GM06990 (cell line): ENCODE measurements around the gene NTM.

Experiments used
- DNase-seq: peaks from one replicate; pipeline ENCODE4 v3.0.0-alpha.2; 2011; ENCODE audit not compliant: insufficient read length; ENCODE audit errors: extremely low read depth
- H3K27me3 ChIP-seq: replicated peaks from 2 replicates; pipeline ENCODE4 v1.6.0; 2011; ENCODE audit warnings: low read length; ENCODE audit not compliant: control insufficient read depth, insufficient read depth
- H3K36me3 ChIP-seq: 2 replicates; pipeline ENCODE4 v1.5.1; 2011; ENCODE audit warnings: low read length; ENCODE audit not compliant: control insufficient read depth, insufficient read depth
- H3K4me3 ChIP-seq: replicated peaks from 2 replicates; pipeline ENCODE4 v1.5.1; 2011; ENCODE audit warnings: low read depth, mild to moderate bottlenecking, control low read depth, low read length
- TF ChIP-seq, protein P1 (sequence below): IDR thresholded peaks from 2 replicates; pipeline ENCODE4 v1.5.1; 2011; ENCODE audit warnings: low read length, control low read depth, mild to moderate bottlenecking, inconsistent platforms; ENCODE audit not compliant: insufficient read depth, poor library complexity, severe bottlenecking

The NTM gene

DNA sequence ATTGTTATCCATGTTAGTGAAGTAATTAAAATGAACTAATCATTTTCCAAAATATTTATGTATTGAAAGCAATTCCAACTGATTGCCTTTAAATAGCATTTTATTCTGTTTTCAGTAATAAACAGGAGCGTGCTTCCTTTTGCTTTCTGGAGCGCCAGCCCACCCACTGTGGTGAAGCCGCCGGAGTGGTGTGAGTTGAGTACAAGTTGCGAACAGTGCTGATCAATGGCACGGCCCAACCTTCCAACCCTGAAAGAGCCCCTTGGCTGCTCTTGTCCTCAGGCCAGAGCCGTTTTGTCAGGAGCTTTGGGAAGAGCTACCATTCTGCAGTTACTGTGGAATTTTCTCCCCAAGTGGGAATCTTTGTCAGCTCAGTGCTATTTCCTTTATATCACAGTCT is 42.8 kb downstream of the NTM start:
- H3K36me3 ChIP-seq: no peaks in the 10 kb centered on the region
- H3K4me3 ChIP-seq: no peak overlapping the region
- TF ChIP-seq, protein P1, sequence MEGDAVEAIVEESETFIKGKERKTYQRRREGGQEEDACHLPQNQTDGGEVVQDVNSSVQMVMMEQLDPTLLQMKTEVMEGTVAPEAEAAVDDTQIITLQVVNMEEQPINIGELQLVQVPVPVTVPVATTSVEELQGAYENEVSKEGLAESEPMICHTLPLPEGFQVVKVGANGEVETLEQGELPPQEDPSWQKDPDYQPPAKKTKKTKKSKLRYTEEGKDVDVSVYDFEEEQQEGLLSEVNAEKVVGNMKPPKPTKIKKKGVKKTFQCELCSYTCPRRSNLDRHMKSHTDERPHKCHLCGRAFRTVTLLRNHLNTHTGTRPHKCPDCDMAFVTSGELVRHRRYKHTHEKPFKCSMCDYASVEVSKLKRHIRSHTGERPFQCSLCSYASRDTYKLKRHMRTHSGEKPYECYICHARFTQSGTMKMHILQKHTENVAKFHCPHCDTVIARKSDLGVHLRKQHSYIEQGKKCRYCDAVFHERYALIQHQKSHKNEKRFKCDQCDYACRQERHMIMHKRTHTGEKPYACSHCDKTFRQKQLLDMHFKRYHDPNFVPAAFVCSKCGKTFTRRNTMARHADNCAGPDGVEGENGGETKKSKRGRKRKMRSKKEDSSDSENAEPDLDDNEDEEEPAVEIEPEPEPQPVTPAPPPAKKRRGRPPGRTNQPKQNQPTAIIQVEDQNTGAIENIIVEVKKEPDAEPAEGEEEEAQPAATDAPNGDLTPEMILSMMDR: no peak
- no peak for DNase-seq
- no peaks in the 10 kb centered on the region; the same call in 1 of the 2 replicates for H3K27me3 ChIP-seq

DNA sequence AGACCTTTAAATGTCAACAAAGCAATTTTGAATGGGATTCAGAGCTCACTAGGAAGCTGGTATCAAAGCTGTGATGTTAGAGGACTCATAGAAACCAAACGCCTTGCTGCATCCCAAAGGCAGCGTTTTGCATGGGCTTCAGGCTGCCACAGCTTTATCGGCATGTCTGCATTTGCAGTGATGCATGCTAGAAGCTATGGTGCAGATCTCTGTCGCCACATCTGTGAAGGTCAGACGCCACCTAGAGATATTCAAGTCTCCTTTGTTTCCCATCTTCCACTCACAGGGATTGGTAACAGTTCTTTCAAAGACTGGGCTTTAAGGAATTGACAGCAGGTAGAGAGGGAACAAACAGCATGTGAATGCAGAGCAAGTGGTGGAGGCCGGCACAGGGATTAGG is 47.8 kb downstream of the NTM start:
- H3K4me3 ChIP-seq: no peak overlapping the region
- TF ChIP-seq, protein P1: no peak
- no peaks in the 10 kb centered on the region for H3K36me3 ChIP-seq
- no peaks in the 10 kb centered on the region; the same call in 1 of the 2 replicates for H3K27me3 ChIP-seq
- no peak for DNase-seq

DNA sequence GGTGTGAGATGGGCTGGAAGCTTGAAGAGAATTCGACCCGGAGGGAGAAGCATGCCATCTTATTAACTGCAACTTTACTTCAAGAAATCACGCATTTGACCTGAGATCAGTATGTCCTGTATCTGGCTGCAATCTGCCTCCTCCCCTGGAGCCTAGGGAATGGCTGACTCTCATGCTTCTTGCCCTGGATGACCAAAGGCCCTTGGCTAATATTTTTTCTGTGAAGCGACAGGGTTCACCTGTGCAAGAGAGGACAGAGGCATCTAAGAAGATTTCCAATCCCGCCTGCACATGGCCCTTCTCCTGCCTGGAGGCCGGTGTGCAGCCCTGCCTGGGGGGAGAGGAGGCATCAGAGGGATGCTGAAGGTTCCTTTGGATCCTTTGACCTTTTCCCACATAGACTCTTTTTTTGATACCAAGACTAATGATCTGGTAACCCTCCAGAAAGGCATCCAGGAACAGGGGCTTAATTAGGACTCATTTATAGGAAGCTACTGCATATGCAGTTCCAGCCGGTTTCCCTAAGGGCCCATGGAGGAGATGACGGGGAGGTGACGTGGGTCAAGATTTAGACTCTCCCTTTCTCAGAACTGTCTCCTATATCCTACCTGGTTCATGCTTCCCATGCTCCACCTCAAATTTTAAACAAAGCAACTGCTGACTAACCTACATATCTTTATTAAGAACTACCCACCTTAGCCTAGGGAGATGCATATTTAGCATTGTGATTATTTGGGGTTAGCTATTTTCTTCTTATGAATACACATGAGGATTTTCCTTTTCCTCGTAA is 50.8 kb downstream of the NTM start:
- no peak for DNase-seq
- TF ChIP-seq, protein P1: no peak
- no peaks in the 10 kb centered on the region for H3K36me3 ChIP-seq
- H3K27me3 ChIP-seq: no peaks in the 10 kb centered on the region
- H3K4me3 ChIP-seq: no peak overlapping the region

DNA sequence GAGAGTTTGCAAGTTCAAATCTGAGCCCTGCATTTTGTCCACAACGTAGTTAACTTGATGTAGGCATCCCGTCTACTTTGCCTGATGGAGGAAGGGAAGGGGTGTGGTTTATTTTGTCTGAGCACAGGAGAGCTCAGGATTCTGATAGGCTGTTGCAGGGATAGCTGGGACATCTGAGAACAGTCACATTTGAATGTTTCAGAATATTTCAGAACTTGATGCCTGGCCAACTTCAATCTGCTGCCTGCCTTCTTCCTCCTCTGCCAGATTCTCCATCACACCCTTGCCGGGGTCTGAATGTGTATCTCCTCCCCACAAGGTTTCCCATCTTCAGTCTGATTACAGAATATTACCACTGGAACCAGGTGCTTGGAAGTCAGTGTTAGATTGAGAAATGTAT is 51.6 kb downstream of the NTM start:
- TF ChIP-seq, protein P1: no peak
- H3K27me3 ChIP-seq: no peaks in the 10 kb centered on the region
- DNase-seq: no peak
- H3K4me3 ChIP-seq: no peak overlapping the region
- no peaks in the 10 kb centered on the region for H3K36me3 ChIP-seq

DNA sequence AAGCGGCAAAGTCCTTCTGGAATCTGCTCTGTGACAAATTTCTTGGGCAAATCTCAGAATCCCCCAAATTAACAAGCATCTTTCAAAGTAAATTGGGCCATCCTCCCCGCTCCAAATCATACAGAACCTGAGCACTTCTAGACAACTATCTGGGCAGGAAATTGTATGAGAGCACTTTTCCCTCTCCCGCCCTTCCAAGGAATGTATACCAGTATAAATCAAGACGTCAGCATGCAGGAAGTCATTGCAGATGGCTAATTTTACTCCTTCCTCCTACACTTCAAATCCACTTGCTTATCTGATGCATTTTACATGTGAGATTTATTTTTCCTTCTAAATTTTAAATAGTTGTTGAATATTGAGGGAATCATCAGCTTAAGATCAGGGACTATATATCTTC is 52.1 kb downstream of the NTM start:
- DNase-seq: no peak
- TF ChIP-seq, protein P1: no peak

More for the DNA sequence above, 52.1 kb downstream of the NTM start:
- no peaks in the 10 kb centered on the region for H3K27me3 ChIP-seq
- no peaks in the 10 kb centered on the region for H3K36me3 ChIP-seq
- no peak overlapping the region for H3K4me3 ChIP-seq
